Measurements from ENCODE around the gene EEA1. TPM values are rescaled to one million over a fixed set of nuclear protein-coding genes. Genes with fewer than 3 reads are reported as not detected.

EEA1 gene
- polyA plus RNA-seq, 2 of the 4 experiments (the other 2 are of a cell fraction) = 6.6 to 8.1 TPM

- ATAC-seq (no peak), DNase-seq (ENCODE audit: low read depth in 1 of 2, low spot score in 1 of 2) (no peak), FAIRE-seq (no peak)
- H3K4me1 ChIP-seq = no peaks in the 10 kb centered on the region
- H3K27ac ChIP-seq = no peak overlapping the region
- H3K4me3 ChIP-seq = no peak overlapping the region
- 46% methylated on average over 4 of the region's 4 CpGs for WGBS (ENCODE audit: missing lambda C conversion rate)
- no peak for TF ChIP-seq CHD4 (IDR thresholded peaks at IDR 0.05; ENCODE audit: borderline replicate concordance)
- no peak for TF ChIP-seq JUNB (IDR thresholded peaks at IDR 0.05)
- TF ChIP-seq MAZ (IDR thresholded peaks at IDR 0.05; ENCODE audit: borderline replicate concordance, low read depth, low read length) = no peak
- TF ChIP-seq NPAS2 (CRISPR knock-in tag; IDR thresholded peaks at IDR 0.05; ENCODE audit: borderline replicate concordance) = no peak
- TF ChIP-seq HEYL (CRISPR knock-in tag; IDR thresholded peaks at IDR 0.05) = no peak
- no peak for TF ChIP-seq HOXA7 (CRISPR knock-in tag; IDR thresholded peaks at IDR 0.05)
- no peak for TF ChIP-seq RNF2 (IDR thresholded peaks at IDR 0.05; ENCODE audit: borderline replicate concordance, low read depth)
- no peak for TF ChIP-seq POLR2AphosphoS2 (conservative IDR thresholded peaks at IDR 0.05; ENCODE audit: low read length)
- TF ChIP-seq MAX (IDR thresholded peaks at IDR 0.05) = no peak
- no peak for TF ChIP-seq HMGXB4 (CRISPR knock-in tag; IDR thresholded peaks at IDR 0.05; ENCODE audit: borderline replicate concordance)
- ChIA-PET CTCF (interaction anchor here (1.4 kb wide), 1 partner anchor 1345 kb away, joined by 3 read pairs; no protein-coding TSS in a partner anchor), POLR2A (no interaction called here)
- no peak overlapping the region for H3K4me2 ChIP-seq
- peaks cover 15% of the 10 kb centered on the region; the same call in 2 of the 3 replicates for H3K9me3 ChIP-seq
Observed at GRCh38 chr12:92726850-92727249, 202.2 kb downstream of the EEA1 start.

GRCh38 chr12:92722897-92723296 lies 206.2 kb downstream of the EEA1 start:
- DNase-seq (ENCODE audit: low read depth in 1 of 2, low spot score in 1 of 2) (no peak), ATAC-seq (no peak), FAIRE-seq (no peak)
- Histone ChIP-seq H3K9me3 (peaks cover 15% of the 10 kb centered on the region; the same call in 2 of the 3 replicates), H3K27ac (no peak overlapping the region), H3K4me1 (peaks cover 12% of the 10 kb centered on the region; the same call in 1 of the 3 replicates), H3K4me2 (no peak overlapping the region), H3K4me3 (no peak overlapping the region)
- ChIA-PET CTCF (interaction anchor here (0.6 to 0.9 kb wide), 2 partner anchors 12 to 15 kb away, joined by 3 to 6 read pairs; no protein-coding TSS in a partner anchor), POLR2A (no interaction called here)
- no peak for TF ChIP-seq SMC3 (IDR thresholded peaks at IDR 0.05)
- TF ChIP-seq HOXB5 (CRISPR knock-in tag; IDR thresholded peaks at IDR 0.05) = no peak
- TF ChIP-seq ESRRA (IDR thresholded peaks at IDR 0.05; ENCODE audit: borderline replicate concordance, low read length) = no peak
- TF ChIP-seq JUNB (IDR thresholded peaks at IDR 0.05) = no peak
- no peak for TF ChIP-seq NPAS2 (CRISPR knock-in tag; IDR thresholded peaks at IDR 0.05; ENCODE audit: borderline replicate concordance)
- TF ChIP-seq BHLHE40 (IDR thresholded peaks at IDR 0.05; ENCODE audit: low read depth, low read length) = no peak
- TF ChIP-seq FOSB (CRISPR knock-in tag; IDR thresholded peaks at IDR 0.05) = no peak
- no peak for TF ChIP-seq TP53 (CRISPR knock-in tag; IDR thresholded peaks at IDR 0.05)
- TF ChIP-seq BCL3 (IDR thresholded peaks at IDR 0.05) = no peak
- TF ChIP-seq MYC (IDR thresholded peaks at IDR 0.05; ENCODE audit: borderline replicate concordance, low read length) = no peak
- no peak for TF ChIP-seq RAD21 (conservative IDR thresholded peaks at IDR 0.05 in 1 of 2, IDR thresholded peaks at IDR 0.05 in 1 of 2)
- no peak for TF ChIP-seq EP300 (IDR thresholded peaks at IDR 0.05)
- no peak for TF ChIP-seq FOXS1 (CRISPR knock-in tag; IDR thresholded peaks at IDR 0.05)
- no peak for TF ChIP-seq ZFP36 (IDR thresholded peaks at IDR 0.05; ENCODE audit: borderline replicate concordance, partially characterized antibody)
- TF ChIP-seq POLR2A (IDR thresholded peaks at IDR 0.05; ENCODE audit: low read length) = no peak
- no peak for TF ChIP-seq ZSCAN20 (CRISPR knock-in tag; IDR thresholded peaks at IDR 0.05)
- WGBS (ENCODE audit: missing lambda C conversion rate) = 61% methylated on average over 3 of the region's 3 CpGs

All from A549 (cell line).